HEK293T (cell line): ENCODE results near the gene METTL23.

Source experiments
- CTCF ChIA-PET: fragments of 350-600 bp; formaldehyde crosslinking; extraction: SDS; loops from one replicate; lab custom pipeline; 2021; ENCODE audit warnings: antibody characterized with exemption, inconsistent platforms; lab: Yijun Ruan, JAX
- POLR2A ChIA-PET: fragments of 350-600 bp; formaldehyde crosslinking; extraction: SDS; loops from one replicate; lab custom pipeline; 2020; ENCODE audit warnings: antibody characterized with exemption, inconsistent platforms; lab: Yijun Ruan, JAX
- DNase-seq: peaks from one replicate; pipeline ENCODE4 v3.0.0; 2012; ENCODE audit warnings: mixed read lengths; ENCODE audit errors: extremely low spot score
- ARNT ChIP-seq: fragments of 450-650 bp; IDR thresholded peaks from 2 replicates; pipeline ENCODE4 v1.6.1; 2017; ENCODE audit warnings: mild to moderate bottlenecking
- BHLHE40 ChIP-seq: fragments of 450-650 bp; IDR thresholded peaks from 2 replicates; pipeline ENCODE4 v1.6.1; 2016; ENCODE audit warnings: mild to moderate bottlenecking, moderate library complexity, borderline replicate concordance
- CTBP1 ChIP-seq: fragments of 450-650 bp; IDR thresholded peaks from 2 replicates; pipeline ENCODE4 v1.6.1; 2016; ENCODE audit warnings: borderline replicate concordance
- ELF4 ChIP-seq: fragments of 450-650 bp; IDR thresholded peaks from 2 replicates; pipeline ENCODE4 v1.6.1; 2017; ENCODE audit warnings: antibody characterized with exemption
- FOXA1 ChIP-seq: fragments of 450-650 bp; IDR thresholded peaks from 2 replicates; pipeline ENCODE4 v1.6.1; 2016; ENCODE audit warnings: mild to moderate bottlenecking
- FOXK2 ChIP-seq: fragments of 450-650 bp; IDR thresholded peaks from 2 replicates; pipeline ENCODE4 v1.6.1; 2016; ENCODE audit warnings: mild to moderate bottlenecking
- FOXM1 ChIP-seq: fragments of 450-650 bp; IDR thresholded peaks from 2 replicates; pipeline ENCODE4 v1.6.1; 2017; ENCODE audit warnings: mild to moderate bottlenecking, borderline replicate concordance
- HDGF ChIP-seq: fragments of 450-650 bp; IDR thresholded peaks from 2 replicates; pipeline ENCODE4 v1.6.1; 2017; ENCODE audit warnings: antibody characterized with exemption, borderline replicate concordance
- L3MBTL2 ChIP-seq: fragments of 450-650 bp; conservative IDR thresholded peaks from 2 replicates; pipeline ENCODE4 v1.6.1; 2016; ENCODE audit warnings: mild to moderate bottlenecking
- LEF1 ChIP-seq: fragments of 450-650 bp; IDR thresholded peaks from 2 replicates; pipeline ENCODE4 v1.6.1; 2017; ENCODE audit warnings: mild to moderate bottlenecking, borderline replicate concordance
- NFRKB ChIP-seq: fragments of 450-650 bp; IDR thresholded peaks from 2 replicates; pipeline ENCODE4 v1.6.1; 2016; ENCODE audit warnings: mild to moderate bottlenecking, moderate library complexity
- PKNOX1 ChIP-seq: fragments of 450-650 bp; IDR thresholded peaks from 2 replicates; pipeline ENCODE4 v1.6.1; 2016
- SP1 ChIP-seq: fragments of 450-650 bp; IDR thresholded peaks from 2 replicates; pipeline ENCODE4 v1.6.1; 2017
- SUZ12 ChIP-seq: fragments of 450-650 bp; IDR thresholded peaks from 2 replicates; pipeline ENCODE4 v1.6.1; 2016; ENCODE audit warnings: mild to moderate bottlenecking
- TARDBP ChIP-seq: fragments of 450-650 bp; IDR thresholded peaks from 2 replicates; pipeline ENCODE4 v1.6.1; 2016
- ZNF384 ChIP-seq: fragments of 450-650 bp; IDR thresholded peaks from 2 replicates; pipeline ENCODE4 v1.6.1; 2016

Gene METTL23

GRCh38 chr17:76690596-76691280 is 35.9 kb upstream of the METTL23 start:
- CTCF ChIA-PET = interaction anchor here (0.7 to 2.7 kb wide), 5 partner anchors 9 to 191 kb away, joined by 3 to 14 read pairs (median 3); no protein-coding TSS in a partner anchor
- no peak for TF ChIP-seq NFRKB
- no peak for TF ChIP-seq BHLHE40
- TF ChIP-seq ELF4 = no peak
- no peak for TF ChIP-seq FOXA1
- TF ChIP-seq HDGF = no peak
- no peak for TF ChIP-seq SUZ12
- TF ChIP-seq LEF1 = no peak
- no peak for TF ChIP-seq FOXM1
- TF ChIP-seq TARDBP = no peak
- no peak for TF ChIP-seq PKNOX1
- no peak for TF ChIP-seq CTBP1
- no peak for TF ChIP-seq L3MBTL2
- no peak for TF ChIP-seq SP1
- no peak for TF ChIP-seq ARNT
- TF ChIP-seq ZNF384 = no peak
- TF ChIP-seq FOXK2 = no peak
- POLR2A ChIA-PET = interaction anchor here (0.6 to 4.5 kb wide), 5 partner anchors 8 to 134 kb away, joined by 3 to 24 read pairs (median 7); no protein-coding TSS in a partner anchor
- no peak for DNase-seq

GRCh38 chr17:76691379-76692191 is 35.1 kb upstream of the METTL23 start:
- TF ChIP-seq ARNT (no peak), ZNF384 (no peak), ELF4 (no peak), SP1 (no peak), LEF1 (no peak), CTBP1 (no peak), NFRKB (no peak), HDGF (no peak), FOXM1 (no peak), FOXK2 (no peak), PKNOX1 (no peak), SUZ12 (no peak), BHLHE40 (no peak), L3MBTL2 (no peak)
- DNase-seq = no peak
- ChIA-PET CTCF (interaction anchor here (0.6 to 2.7 kb wide), 5 partner anchors 10 to 168 kb away, joined by 3 to 14 read pairs (median 4); no protein-coding TSS in a partner anchor), POLR2A (interaction anchor here (1.1 to 2.0 kb wide), 3 partner anchors 10 to 18 kb away, joined by 4 to 7 read pairs (median 5); no protein-coding TSS in a partner anchor)

- DNase-seq = no peak
- TF ChIP-seq ZNF384 (no peak), SUZ12 (no peak), FOXA1 (no peak), SP1 (no peak), ARNT (no peak), FOXM1 (no peak), HDGF (no peak), TARDBP (no peak), L3MBTL2 (no peak), CTBP1 (no peak), PKNOX1 (no peak), NFRKB (no peak), LEF1 (no peak), ELF4 (no peak), BHLHE40 (no peak), FOXK2 (no peak)
- POLR2A ChIA-PET = interaction anchor here (1.0 to 1.5 kb wide), 2 partner anchors 13 to 19 kb away, joined by 3 read pairs; no protein-coding TSS in a partner anchor
- CTCF ChIA-PET = interaction anchor here (1.2 kb wide), 1 partner anchor 14 kb away, joined by 3 read pairs; no protein-coding TSS in a partner anchor
These were observed 31.4 kb upstream of the METTL23 start for GRCh38 chr17:76695059-76695831.

GRCh38 chr17:76696763-76697701 is 29.6 kb upstream of the METTL23 start:
- POLR2A ChIA-PET = interaction anchor here (0.5 to 4.0 kb wide), 11 partner anchors 8 to 174 kb away, joined by 3 to 38 read pairs (median 5); partner anchors contain the start of genes MXRA7 and ST6GALNAC2
- TF ChIP-seq ARNT (no peak), PKNOX1 (no peak), L3MBTL2 (no peak), CTBP1 (no peak), HDGF (no peak), TARDBP (no peak), SUZ12 (no peak), SP1 (no peak), ZNF384 (no peak), FOXA1 (no peak), FOXM1 (no peak), FOXK2 (no peak), ELF4 (no peak), LEF1 (no peak), BHLHE40 (no peak), NFRKB (no peak)
- CTCF ChIA-PET = interaction anchor here (0.7 to 3.0 kb wide), 9 partner anchors 8 to 359 kb away, joined by 3 to 12 read pairs (median 3); no protein-coding TSS in a partner anchor
- no peak for DNase-seq
